ENCODE data around the gene LAMB4.

LAMB4 gene

GRCh38 chr7:108087778-108088177, 42.4 kb downstream of the LAMB4 start:
- Mint-ChIP-seq H3K27me3 (ENCODE audit: low read depth) (no peaks in the 10 kb centered on the region), H3K27ac (no peak overlapping the region), H3K4me1 (ENCODE audit: low read depth) (no peaks in the 10 kb centered on the region)

GRCh38 chr7:108086962-108087361, 43.2 kb downstream of the LAMB4 start:
- no peak overlapping the region for H3K27ac Mint-ChIP-seq
- H3K4me3 Mint-ChIP-seq, result no peak overlapping the region
- H3K27me3 Mint-ChIP-seq (ENCODE audit: low read depth), result no peaks in the 10 kb centered on the region

More at GRCh38 chr7:108087778-108088177, 42.4 kb downstream of the LAMB4 start:
- H3K9me3 Mint-ChIP-seq, result no peaks in the 10 kb centered on the region
- H3K4me3 Mint-ChIP-seq, result no peak overlapping the region
- no peaks in the 10 kb centered on the region for H3K36me3 Mint-ChIP-seq (ENCODE audit: low read depth)

GRCh38 chr7:108086546-108086945, 43.6 kb downstream of the LAMB4 start:
- no peaks in the 10 kb centered on the region for H3K4me1 Mint-ChIP-seq (ENCODE audit: low read depth)
- no peak overlapping the region for H3K27ac Mint-ChIP-seq
- H3K4me3 Mint-ChIP-seq, result no peak overlapping the region
- peaks cover 1% of the 10 kb centered on the region for H3K9me3 Mint-ChIP-seq
- H3K27me3 Mint-ChIP-seq (ENCODE audit: low read depth), result no peaks in the 10 kb centered on the region
- H3K36me3 Mint-ChIP-seq (ENCODE audit: low read depth), result no peaks in the 10 kb centered on the region

More at GRCh38 chr7:108086962-108087361, 43.2 kb downstream of the LAMB4 start:
- Mint-ChIP-seq H3K9me3 (no peaks in the 10 kb centered on the region), H3K4me1 (ENCODE audit: low read depth) (no peaks in the 10 kb centered on the region), H3K36me3 (ENCODE audit: low read depth) (no peaks in the 10 kb centered on the region)

- no peak overlapping the region for H3K4me3 Mint-ChIP-seq
- no peaks in the 10 kb centered on the region for H3K27me3 Mint-ChIP-seq (ENCODE audit: low read depth)
- no peaks in the 10 kb centered on the region for H3K4me1 Mint-ChIP-seq (ENCODE audit: low read depth)
- no peak overlapping the region for H3K27ac Mint-ChIP-seq
- no peaks in the 10 kb centered on the region for H3K36me3 Mint-ChIP-seq (ENCODE audit: low read depth)
- H3K9me3 Mint-ChIP-seq, result peaks cover 5% of the 10 kb centered on the region
Observed at GRCh38 chr7:108083980-108084379, 46.2 kb downstream of the LAMB4 start.

- Mint-ChIP-seq H3K27ac (no peak overlapping the region), H3K27me3 (ENCODE audit: low read depth) (no peaks in the 10 kb centered on the region), H3K36me3 (ENCODE audit: low read depth) (no peaks in the 10 kb centered on the region), H3K9me3 (peaks cover 5% of the 10 kb centered on the region), H3K4me3 (no peak overlapping the region), H3K4me1 (ENCODE audit: low read depth) (no peaks in the 10 kb centered on the region)
Observed at GRCh38 chr7:108079648-108080591, 50.2 kb downstream of the LAMB4 start.

- no peaks in the 10 kb centered on the region for H3K27me3 Mint-ChIP-seq (ENCODE audit: low read depth)
- H3K27ac Mint-ChIP-seq, result no peak overlapping the region
- H3K9me3 Mint-ChIP-seq, result peaks cover 5% of the 10 kb centered on the region
- H3K4me3 Mint-ChIP-seq, result no peak overlapping the region
- no peaks in the 10 kb centered on the region for H3K4me1 Mint-ChIP-seq (ENCODE audit: low read depth)
- H3K36me3 Mint-ChIP-seq (ENCODE audit: low read depth), result no peaks in the 10 kb centered on the region
Observed at GRCh38 chr7:108079276-108079647, 50.9 kb downstream of the LAMB4 start.

- H3K4me3 Mint-ChIP-seq, result no peak overlapping the region
- H3K36me3 Mint-ChIP-seq (ENCODE audit: low read depth), result no peaks in the 10 kb centered on the region
- H3K9me3 Mint-ChIP-seq, result peaks cover 5% of the 10 kb centered on the region
- H3K27me3 Mint-ChIP-seq (ENCODE audit: low read depth), result no peaks in the 10 kb centered on the region
- no peak overlapping the region for H3K27ac Mint-ChIP-seq
- no peaks in the 10 kb centered on the region for H3K4me1 Mint-ChIP-seq (ENCODE audit: low read depth)
Observed at GRCh38 chr7:108078691-108079090, 51.5 kb downstream of the LAMB4 start.

- Mint-ChIP-seq H3K4me3 (no peak overlapping the region), H3K4me1 (ENCODE audit: low read depth) (no peaks in the 10 kb centered on the region), H3K27me3 (ENCODE audit: low read depth) (no peaks in the 10 kb centered on the region), H3K36me3 (ENCODE audit: low read depth) (no peaks in the 10 kb centered on the region), H3K27ac (no peak overlapping the region), H3K9me3 (peaks cover 5% of the 10 kb centered on the region)
Observed at GRCh38 chr7:108078211-108078673, 51.9 kb downstream of the LAMB4 start.

- no peak overlapping the region for H3K4me3 Mint-ChIP-seq
- no peaks in the 10 kb centered on the region for H3K27me3 Mint-ChIP-seq (ENCODE audit: low read depth)
- no peaks in the 10 kb centered on the region for H3K36me3 Mint-ChIP-seq (ENCODE audit: low read depth)
- H3K9me3 Mint-ChIP-seq, result peaks cover 5% of the 10 kb centered on the region
- no peak overlapping the region for H3K27ac Mint-ChIP-seq
- no peaks in the 10 kb centered on the region for H3K4me1 Mint-ChIP-seq (ENCODE audit: low read depth)
Observed at GRCh38 chr7:108077709-108078108, 52.5 kb downstream of the LAMB4 start.

- Mint-ChIP-seq H3K4me3 (no peak overlapping the region), H3K27me3 (ENCODE audit: low read depth) (peaks cover 7% of the 10 kb centered on the region), H3K36me3 (ENCODE audit: low read depth) (no peaks in the 10 kb centered on the region)
Observed at GRCh38 chr7:108076156-108076555, 54.0 kb downstream of the LAMB4 start.

GRCh38 chr7:108073305-108074070, 56.7 kb downstream of the LAMB4 start:
- no peaks in the 10 kb centered on the region for H3K36me3 Mint-ChIP-seq (ENCODE audit: low read depth)
- H3K27ac Mint-ChIP-seq, result no peak overlapping the region
- H3K4me1 Mint-ChIP-seq (ENCODE audit: low read depth), result no peaks in the 10 kb centered on the region
- no peaks in the 10 kb centered on the region for H3K9me3 Mint-ChIP-seq
- H3K27me3 Mint-ChIP-seq (ENCODE audit: low read depth), result peaks cover 11% of the 10 kb centered on the region
- H3K4me3 Mint-ChIP-seq, result no peak overlapping the region

More at GRCh38 chr7:108076156-108076555, 54.0 kb downstream of the LAMB4 start:
- Mint-ChIP-seq H3K9me3 (no peaks in the 10 kb centered on the region), H3K4me1 (ENCODE audit: low read depth) (no peaks in the 10 kb centered on the region), H3K27ac (no peak overlapping the region)

- no peaks in the 10 kb centered on the region for H3K36me3 Mint-ChIP-seq (ENCODE audit: low read depth)
- no peaks in the 10 kb centered on the region for H3K4me1 Mint-ChIP-seq (ENCODE audit: low read depth)
- H3K4me3 Mint-ChIP-seq, result no peak overlapping the region
- no peaks in the 10 kb centered on the region for H3K9me3 Mint-ChIP-seq
- no peak overlapping the region for H3K27ac Mint-ChIP-seq
- peaks cover 11% of the 10 kb centered on the region for H3K27me3 Mint-ChIP-seq (ENCODE audit: low read depth)
Observed at GRCh38 chr7:108072739-108073138, 57.4 kb downstream of the LAMB4 start.

- H3K4me3 Mint-ChIP-seq, result no peak overlapping the region
- no peaks in the 10 kb centered on the region for H3K4me1 Mint-ChIP-seq (ENCODE audit: low read depth)
- no peaks in the 10 kb centered on the region for H3K9me3 Mint-ChIP-seq
- peaks cover 11% of the 10 kb centered on the region for H3K27me3 Mint-ChIP-seq (ENCODE audit: low read depth)
- no peak overlapping the region for H3K27ac Mint-ChIP-seq
- no peaks in the 10 kb centered on the region for H3K36me3 Mint-ChIP-seq (ENCODE audit: low read depth)
Observed at GRCh38 chr7:108072116-108072515, 58.0 kb downstream of the LAMB4 start.

- H3K27ac Mint-ChIP-seq, result no peak overlapping the region
- no peak overlapping the region for H3K4me3 Mint-ChIP-seq
- H3K9me3 Mint-ChIP-seq, result no peaks in the 10 kb centered on the region
Observed at GRCh38 chr7:108071551-108071950, 58.6 kb downstream of the LAMB4 start.

GRCh38 chr7:108069646-108070045, 60.5 kb downstream of the LAMB4 start:
- Mint-ChIP-seq H3K4me1 (ENCODE audit: low read depth) (no peaks in the 10 kb centered on the region), H3K9me3 (no peaks in the 10 kb centered on the region), H3K36me3 (ENCODE audit: low read depth) (no peaks in the 10 kb centered on the region), H3K4me3 (no peak overlapping the region), H3K27ac (no peak overlapping the region), H3K27me3 (ENCODE audit: low read depth) (peaks cover 16% of the 10 kb centered on the region)

More at GRCh38 chr7:108071551-108071950, 58.6 kb downstream of the LAMB4 start:
- Mint-ChIP-seq H3K36me3 (ENCODE audit: low read depth) (no peaks in the 10 kb centered on the region), H3K4me1 (ENCODE audit: low read depth) (no peaks in the 10 kb centered on the region), H3K27me3 (ENCODE audit: low read depth) (peaks cover 11% of the 10 kb centered on the region)
